Vagina (tissue), 2 donors: ENCODE results near the gene SPEG.

Experiments
- CTCF ChIP-seq, 3 experiments: fragments of 450-650 bp in 2 of 3; fragments of 200-600 bp in 1 of 3; sonication (generic) in 1 of 3; IDR thresholded peaks; one replicate each; pipeline ENCODE4 v1.5.1; 2017 to 2019; ENCODE audit warnings: antibody characterized with exemption in 3 of 3, mild to moderate bottlenecking in 2 of 3, moderate library complexity in 2 of 3
- POLR2A ChIP-seq, 2 donors: fragments of 450-650 bp; IDR thresholded peaks; one replicate each; pipeline ENCODE4 v1.6.1; 2017; ENCODE audit warnings: antibody characterized with exemption in 2 of 2, mild to moderate bottlenecking in 2 of 2, moderate library complexity in 2 of 2
- POLR2AphosphoS5 ChIP-seq, 2 donors: sonication (generic); formaldehyde crosslinking; IDR thresholded peaks; one replicate each; pipeline ENCODE4 v1.9.0; 2017; ENCODE audit warnings: antibody characterized with exemption in 2 of 2, mild to moderate bottlenecking in 2 of 2, low read depth in 1 of 2; ENCODE audit not compliant: insufficient read depth in 1 of 2

- TF ChIP-seq POLR2AphosphoS5 (IDR thresholded peaks at IDR 0.05; ENCODE audit: insufficient read depth in 1 of 2, low read depth in 1 of 2) (no peak), POLR2A (IDR thresholded peaks at IDR 0.05) (no peak), CTCF (IDR thresholded peaks at IDR 0.05) (no peak)
Observed at GRCh38 chr2:219493086-219493485, 58.4 kb downstream of the SPEG start.
